Epithelial cell of esophagus (primary cell): ENCODE measurements around the gene CCDC158.
"Not testable (repeated sequence)": the region's sequence is repeated elsewhere in the genome, so short reads cannot be mapped to it uniquely, and the experiment has no call there.

Source experiments
- DNase-seq: peaks from one replicate; pipeline ENCODE4 v3.0.0; 2010; ENCODE audit warnings: low read depth
- H3K4me3 ChIP-seq: 2 replicates; pipeline ENCODE4 v1.5.1; 2011; ENCODE audit warnings: mild to moderate bottlenecking, low read length, control low read depth
- TF ChIP-seq, protein P1 (sequence below): IDR thresholded peaks from 2 replicates; pipeline ENCODE4 v1.5.1; 2011; ENCODE audit warnings: low read depth, mild to moderate bottlenecking, low read length, control low read depth, inconsistent platforms; ENCODE audit not compliant: insufficient read depth; ENCODE audit errors: missing control alignments

Gene CCDC158

GRCh38 chr4:76282941-76283689, 137.8 kb downstream of the CCDC158 start:
- TF ChIP-seq, protein P1, sequence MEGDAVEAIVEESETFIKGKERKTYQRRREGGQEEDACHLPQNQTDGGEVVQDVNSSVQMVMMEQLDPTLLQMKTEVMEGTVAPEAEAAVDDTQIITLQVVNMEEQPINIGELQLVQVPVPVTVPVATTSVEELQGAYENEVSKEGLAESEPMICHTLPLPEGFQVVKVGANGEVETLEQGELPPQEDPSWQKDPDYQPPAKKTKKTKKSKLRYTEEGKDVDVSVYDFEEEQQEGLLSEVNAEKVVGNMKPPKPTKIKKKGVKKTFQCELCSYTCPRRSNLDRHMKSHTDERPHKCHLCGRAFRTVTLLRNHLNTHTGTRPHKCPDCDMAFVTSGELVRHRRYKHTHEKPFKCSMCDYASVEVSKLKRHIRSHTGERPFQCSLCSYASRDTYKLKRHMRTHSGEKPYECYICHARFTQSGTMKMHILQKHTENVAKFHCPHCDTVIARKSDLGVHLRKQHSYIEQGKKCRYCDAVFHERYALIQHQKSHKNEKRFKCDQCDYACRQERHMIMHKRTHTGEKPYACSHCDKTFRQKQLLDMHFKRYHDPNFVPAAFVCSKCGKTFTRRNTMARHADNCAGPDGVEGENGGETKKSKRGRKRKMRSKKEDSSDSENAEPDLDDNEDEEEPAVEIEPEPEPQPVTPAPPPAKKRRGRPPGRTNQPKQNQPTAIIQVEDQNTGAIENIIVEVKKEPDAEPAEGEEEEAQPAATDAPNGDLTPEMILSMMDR: no peak
- no peak for DNase-seq

GRCh38 chr4:76281594-76281993, 139.3 kb downstream of the CCDC158 start:
- not testable (repeated sequence) for H3K4me3 ChIP-seq, DNase-seq

More at GRCh38 chr4:76282941-76283689, 137.8 kb downstream of the CCDC158 start:
- no peak overlapping the region for H3K4me3 ChIP-seq

- no peak overlapping the region for H3K4me3 ChIP-seq
- DNase-seq: no peak
- TF ChIP-seq, protein P1: no peak
Observed at GRCh38 chr4:76280488-76281441, 140.2 kb downstream of the CCDC158 start.

DNA sequence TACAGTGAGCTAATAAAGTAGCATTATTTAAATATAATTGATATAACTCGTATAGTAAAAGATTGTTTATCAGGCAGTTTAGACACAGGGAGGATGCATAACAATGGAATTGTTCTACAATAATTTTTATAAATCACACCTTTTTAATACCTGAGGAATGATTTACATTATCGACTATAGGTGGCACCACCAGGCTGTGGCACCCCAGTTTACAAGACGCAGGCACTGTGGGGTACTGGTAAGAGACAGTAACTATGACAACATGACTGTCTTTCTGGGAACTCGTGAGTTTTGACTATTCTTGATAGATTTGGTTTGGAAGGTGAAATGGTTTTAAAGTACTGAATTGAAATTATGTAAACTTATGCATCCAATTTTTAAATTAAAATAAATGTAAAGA, 141.5 kb downstream of the CCDC158 start:
- no peak overlapping the region for H3K4me3 ChIP-seq
- no peak for DNase-seq
- TF ChIP-seq, protein P1: no peak

DNA sequence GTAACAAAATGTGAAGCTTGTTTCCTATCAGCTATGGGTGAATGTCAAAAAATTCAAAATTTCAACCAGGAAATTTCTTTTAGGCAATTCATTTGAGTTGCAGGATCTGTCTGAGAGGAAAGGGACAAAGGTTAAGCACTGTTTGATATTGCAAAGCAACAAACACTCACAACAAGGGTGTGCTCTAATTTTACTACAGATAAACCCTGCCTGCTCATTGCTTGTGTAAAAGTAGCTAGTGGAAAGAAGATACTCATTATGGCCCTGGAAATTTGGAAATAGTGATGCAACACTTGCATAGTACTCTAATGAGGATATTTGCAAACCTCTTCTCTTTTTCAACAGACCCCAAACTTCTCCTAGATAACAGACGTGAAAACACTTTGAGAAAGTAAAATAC, 142.4 kb downstream of the CCDC158 start:
- no peak overlapping the region for H3K4me3 ChIP-seq
- no peak for DNase-seq
- TF ChIP-seq, protein P1: no peak

GRCh38 chr4:76277667-76278066, 143.3 kb downstream of the CCDC158 start:
- no peak for DNase-seq
- no peak overlapping the region for H3K4me3 ChIP-seq
- TF ChIP-seq, protein P1: no peak

GRCh38 chr4:76276813-76277212, 144.1 kb downstream of the CCDC158 start:
- no peak overlapping the region for H3K4me3 ChIP-seq
- TF ChIP-seq, protein P1: no peak
- no peak for DNase-seq
